ENCODE results near the gene TRPC4.
A peak's percentile ranks its signal among the peaks of the same experiment; 100 is the strongest.
"Not testable (repeated sequence)": the region's sequence is repeated elsewhere in the genome, so short reads cannot be mapped to it uniquely, and the experiment has no call there.

Gene TRPC4

GRCh38 chr13:37811441-37811840, 58.1 kb downstream of the TRPC4 start:
- DNase-seq = no peak

GRCh38 chr13:37806666-37807065, 62.9 kb downstream of the TRPC4 start:
- DNase-seq = no peak

GRCh38 chr13:37797631-37798030, 71.9 kb downstream of the TRPC4 start:
- DNase-seq = no peak

GRCh38 chr13:37796795-37797194, 72.8 kb downstream of the TRPC4 start:
- DNase-seq = not testable (repeated sequence)

- DNase-seq = no peak
These were observed 74.2 kb downstream of the TRPC4 start for GRCh38 chr13:37795326-37795725.

- DNase-seq = no peak
These were observed 77.9 kb downstream of the TRPC4 start for GRCh38 chr13:37791699-37792098.

- no peak for DNase-seq
These were observed 81.2 kb downstream of the TRPC4 start for GRCh38 chr13:37788346-37788745.

- no peak for DNase-seq
These were observed 91.9 kb downstream of the TRPC4 start for GRCh38 chr13:37777676-37778075.

GRCh38 chr13:37775871-37776270, 93.7 kb downstream of the TRPC4 start:
- DNase-seq = no peak

- no peak for DNase-seq
These were observed 96.9 kb downstream of the TRPC4 start for GRCh38 chr13:37772644-37773043.

- DNase-seq = no peak
These were observed 100.0 kb downstream of the TRPC4 start for GRCh38 chr13:37769545-37769944.

GRCh38 chr13:37769078-37769477, 100.5 kb downstream of the TRPC4 start:
- no peak for DNase-seq

- no peak for DNase-seq
These were observed 103.1 kb downstream of the TRPC4 start for GRCh38 chr13:37766502-37766901.

- no peak for DNase-seq
These were observed 114.2 kb downstream of the TRPC4 start for GRCh38 chr13:37755349-37755748.

GRCh38 chr13:37753776-37754175, 115.8 kb downstream of the TRPC4 start:
- DNase-seq = no peak

- no peak for DNase-seq
These were observed 117.4 kb downstream of the TRPC4 start for GRCh38 chr13:37752146-37752545.

- DNase-seq = no peak
These were observed 118.5 kb downstream of the TRPC4 start for GRCh38 chr13:37751025-37751424.

GRCh38 chr13:37748913-37749312, 120.7 kb downstream of the TRPC4 start:
- no peak for DNase-seq

GRCh38 chr13:37747071-37747612, 122.4 kb downstream of the TRPC4 start:
- DNase-seq = peak; percentile 3

GRCh38 chr13:37741536-37741935, 128.0 kb downstream of the TRPC4 start:
- DNase-seq = no peak

GRCh38 chr13:37736045-37736444, 133.5 kb downstream of the TRPC4 start:
- DNase-seq = no peak

- DNase-seq = no peak
These were observed 134.3 kb downstream of the TRPC4 start for GRCh38 chr13:37735293-37735692.

GRCh38 chr13:37729876-37730275, 139.7 kb downstream of the TRPC4 start:
- no peak for DNase-seq

- DNase-seq = no peak
These were observed 153.0 kb downstream of the TRPC4 start for GRCh38 chr13:37716420-37717195.

- DNase-seq = no peak
These were observed 154.0 kb downstream of the TRPC4 start for GRCh38 chr13:37715606-37716015.

Data from NCI-H1092 treated with DMSO at 0.1 percent for 48 hours (cell line).